K562 (cell line): ENCODE measurements around the gene TTC24.

Source experiments
- TEAD4 ChIP-seq, 2 experiments: sonication (generic) in 1 of 2; formaldehyde crosslinking in 1 of 2; IDR thresholded peaks; 2 replicates each; pipeline versions ENCODE4 v1.6.1 to v1.8.0; 2012 to 2022; ENCODE audit warnings: borderline replicate concordance in 1 of 2, inconsistent platforms in 1 of 2, low read length in 1 of 2, mild to moderate bottlenecking in 1 of 2, missing genetic modification reagents in 1 of 2
- TF ChIP-seq, protein P1 (sequence below): fragments of 250-450 bp; sonication (Bioruptor Pico); IDR thresholded peaks from 2 replicates; pipeline ENCODE4 v1.5.0; 2021; ENCODE audit warnings: mild to moderate bottlenecking, borderline replicate concordance

DNA sequence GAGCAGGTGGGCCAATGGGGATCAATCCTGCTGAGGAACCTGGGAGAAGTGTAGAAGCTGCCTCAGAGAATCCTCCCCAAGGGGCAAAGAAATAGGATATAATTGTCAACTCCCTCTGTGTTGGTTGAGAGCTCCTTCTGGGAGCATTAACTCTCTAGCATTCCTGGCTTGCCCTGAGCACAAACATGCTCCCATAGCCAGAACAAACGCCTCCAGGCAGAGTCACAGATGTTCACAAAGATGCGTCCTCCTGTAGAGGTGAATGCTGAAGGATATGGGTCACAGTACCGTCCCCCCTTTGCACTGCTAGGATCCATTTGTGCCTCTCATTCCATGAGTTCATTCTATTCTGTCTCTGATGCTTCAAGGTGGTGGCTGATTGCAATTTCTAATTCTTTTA is 52.8 kb downstream of the TTC24 start:
- TF ChIP-seq TEAD4 (IDR thresholded peaks at IDR 0.05; ENCODE audit: low read length) (no peak), TEAD4 (CRISPR knock-in tag; IDR thresholded peaks at IDR 0.05; ENCODE audit: borderline replicate concordance) (no peak)
- TF ChIP-seq, protein P1, sequence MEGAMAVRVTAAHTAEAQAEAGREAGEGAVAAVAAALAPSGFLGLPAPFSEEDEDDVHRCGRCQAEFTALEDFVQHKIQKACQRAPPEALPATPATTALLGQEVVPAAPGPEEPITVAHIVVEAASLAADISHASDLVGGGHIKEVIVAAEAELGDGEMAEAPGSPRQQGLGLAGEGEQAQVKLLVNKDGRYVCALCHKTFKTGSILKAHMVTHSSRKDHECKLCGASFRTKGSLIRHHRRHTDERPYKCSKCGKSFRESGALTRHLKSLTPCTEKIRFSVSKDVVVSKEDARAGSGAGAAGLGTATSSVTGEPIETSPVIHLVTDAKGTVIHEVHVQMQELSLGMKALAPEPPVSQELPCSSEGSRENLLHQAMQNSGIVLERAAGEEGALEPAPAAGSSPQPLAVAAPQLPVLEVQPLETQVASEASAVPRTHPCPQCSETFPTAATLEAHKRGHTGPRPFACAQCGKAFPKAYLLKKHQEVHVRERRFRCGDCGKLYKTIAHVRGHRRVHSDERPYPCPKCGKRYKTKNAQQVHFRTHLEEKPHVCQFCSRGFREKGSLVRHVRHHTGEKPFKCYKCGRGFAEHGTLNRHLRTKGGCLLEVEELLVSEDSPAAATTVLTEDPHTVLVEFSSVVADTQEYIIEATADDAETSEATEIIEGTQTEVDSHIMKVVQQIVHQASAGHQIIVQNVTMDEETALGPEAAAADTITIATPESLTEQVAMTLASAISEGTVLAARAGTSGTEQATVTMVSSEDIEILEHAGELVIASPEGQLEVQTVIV, result no peak
